HG02610 (cell line): ENCODE results near the gene SHMT1.

Experiments used
- ATAC-seq: cut with Tn5 transposase; IDR thresholded peaks from one replicate; pipeline ENCODE4 v1.9.1; 2021; ENCODE audit warnings: mild to moderate bottlenecking, moderate library complexity; ENCODE audit not compliant: unreplicated experiment

The SHMT1 gene

GRCh38 chr17:18291718-18292540 is 71.4 kb downstream of the SHMT1 start:
- no peak for ATAC-seq

GRCh38 chr17:18285296-18285695 is 78.1 kb downstream of the SHMT1 start:
- ATAC-seq, result no peak

- no peak for ATAC-seq
These were observed 81.6 kb downstream of the SHMT1 start for GRCh38 chr17:18281788-18282187.

DNA sequence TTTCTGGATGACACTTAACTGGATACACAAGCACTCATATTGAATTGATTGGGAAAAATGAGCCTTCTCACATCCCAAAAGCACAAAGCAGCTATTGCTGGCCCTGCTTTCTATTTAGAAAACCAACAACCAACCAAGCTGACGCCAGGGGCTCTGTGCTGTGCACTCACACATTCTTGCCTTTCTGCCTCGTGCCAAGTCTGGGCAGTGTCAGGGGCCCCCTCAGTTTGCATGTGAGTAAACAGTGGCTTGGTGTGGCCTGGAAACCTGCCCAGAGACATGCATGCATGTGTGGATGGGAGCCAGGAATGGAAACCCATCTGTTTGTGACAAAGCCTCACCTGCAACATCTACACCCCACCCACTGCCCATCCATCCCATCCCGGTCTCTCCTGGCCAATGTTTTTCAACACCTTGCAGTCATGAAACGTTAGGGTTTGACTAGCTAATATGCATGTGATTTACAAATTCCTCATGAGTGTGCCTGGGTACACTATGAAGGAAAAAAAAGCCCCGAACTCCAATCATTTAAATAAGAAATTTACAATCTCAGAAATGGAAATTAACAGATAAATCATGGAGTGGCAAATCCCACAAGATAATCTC is 82.5 kb downstream of the SHMT1 start:
- no peak for ATAC-seq

DNA sequence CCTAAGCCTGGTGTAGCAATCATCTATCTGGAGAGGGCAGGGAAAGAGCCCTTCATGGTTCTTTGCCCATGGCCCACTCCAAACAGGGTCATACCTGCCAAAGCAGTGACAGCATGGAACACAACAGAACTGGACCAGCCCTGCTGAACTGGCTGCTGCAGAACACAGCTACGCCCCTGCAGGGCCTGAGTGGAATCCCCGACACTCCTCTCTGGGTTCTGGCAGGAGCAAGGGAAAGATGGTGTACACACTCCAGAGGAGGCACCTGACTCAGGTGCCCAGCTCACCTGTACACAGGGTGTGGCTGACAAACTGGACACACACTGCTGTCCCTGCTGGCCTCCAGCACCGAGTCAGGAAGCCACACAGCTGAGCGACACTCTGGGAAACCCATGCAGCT is 83.1 kb downstream of the SHMT1 start:
- no peak for ATAC-seq

DNA sequence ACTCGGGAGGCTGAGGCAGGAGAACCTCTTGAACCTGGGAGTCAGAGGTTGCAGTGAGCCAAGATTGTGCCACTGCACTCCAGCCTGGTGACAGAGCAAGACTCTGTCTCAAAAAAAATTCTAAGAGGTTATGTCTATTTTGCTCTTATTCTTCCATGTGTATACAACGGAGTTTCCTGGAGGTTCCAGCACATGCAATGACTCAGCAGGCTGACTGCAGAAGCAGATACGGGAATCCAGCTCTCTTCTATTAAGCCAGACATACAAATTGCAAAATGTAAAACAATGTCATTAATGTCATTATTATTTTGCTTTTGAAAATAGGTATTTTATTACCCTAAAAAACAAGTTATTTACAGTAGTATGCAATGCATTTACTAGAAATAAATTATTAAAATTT is 84.5 kb downstream of the SHMT1 start:
- ATAC-seq, result no peak
